Chondrocyte (in vitro differentiated cells): ENCODE results near the gene GTF2H2C_2.
"Not testable (repeated sequence)": the region's sequence is repeated elsewhere in the genome, so short reads cannot be mapped to it uniquely, and the experiment has no call there.

Experiments used
- DNase-seq: peaks from one replicate; pipeline ENCODE4 v3.0.0; 2021; ENCODE audit warnings: mixed read lengths, low spot score
- H3K27ac Mint-ChIP-seq: one replicate; pipeline ENCODE4 v1.8.0; 2021; ENCODE audit warnings: mild to moderate bottlenecking, moderate library complexity, mixed read lengths; ENCODE audit not compliant: unreplicated experiment
- H3K27me3 Mint-ChIP-seq: 2 replicates; pipeline ENCODE4 v1.8.0; 2021; ENCODE audit warnings: low read depth, mixed read lengths
- H3K36me3 Mint-ChIP-seq: 2 replicates; pipeline ENCODE4 v1.8.0; 2021; ENCODE audit warnings: low read depth, mixed read lengths
- H3K4me1 Mint-ChIP-seq: 2 replicates; pipeline ENCODE4 v1.8.0; 2021; ENCODE audit warnings: low read depth, mild to moderate bottlenecking, mixed read lengths
- H3K4me3 Mint-ChIP-seq: one replicate; pipeline ENCODE4 v1.8.0; 2021; ENCODE audit warnings: mild to moderate bottlenecking, moderate library complexity, mixed read lengths; ENCODE audit not compliant: unreplicated experiment
- H3K9me3 Mint-ChIP-seq: 2 replicates; pipeline ENCODE4 v1.8.0; 2021; ENCODE audit warnings: low read depth, mixed read lengths

GTF2H2C_2 gene

GRCh38 chr5:70469926-70470509, 54.9 kb downstream of the GTF2H2C_2 start:
- not testable (repeated sequence) for H3K36me3 Mint-ChIP-seq, H3K4me3 Mint-ChIP-seq, H3K4me1 Mint-ChIP-seq, H3K9me3 Mint-ChIP-seq, DNase-seq, H3K27ac Mint-ChIP-seq, H3K27me3 Mint-ChIP-seq
